Measurements from ENCODE around the gene CHI3L1.

GRCh38 chr1:203174324-203174985, 12.0 kb downstream of the CHI3L1 start:
- TF ChIP-seq YY1 (IDR thresholded peaks at IDR 0.05; ENCODE audit: insufficient read depth, insufficient read length) (no peak), SUZ12 (IDR thresholded peaks at IDR 0.05; ENCODE audit: extremely low read depth, insufficient read depth, insufficient read length) (no peak), ZNF274 (IDR thresholded peaks at IDR 0.05; ENCODE audit: low read depth, low read length) (no peak)
